D721Med (cell line): ENCODE data around the gene OPCML.

ENCODE experiments used
- DNase-seq: peaks from one replicate; pipeline ENCODE4 v3.0.0; 2011; ENCODE audit warnings: low spot score; ENCODE audit not compliant: insufficient read length
- FAIRE-seq: peaks from 2 replicates; lab custom pipeline; 2011; peaks lifted over from hg19 to GRCh38; lab: Jason Lieb, UNC
- TF ChIP-seq, protein P1 (sequence below): IDR thresholded peaks from 2 replicates; pipeline ENCODE4 v1.5.1; 2012; ENCODE audit warnings: mild to moderate bottlenecking, control low read depth; ENCODE audit not compliant: insufficient read depth; ENCODE audit errors: missing control alignments

The OPCML gene

DNA sequence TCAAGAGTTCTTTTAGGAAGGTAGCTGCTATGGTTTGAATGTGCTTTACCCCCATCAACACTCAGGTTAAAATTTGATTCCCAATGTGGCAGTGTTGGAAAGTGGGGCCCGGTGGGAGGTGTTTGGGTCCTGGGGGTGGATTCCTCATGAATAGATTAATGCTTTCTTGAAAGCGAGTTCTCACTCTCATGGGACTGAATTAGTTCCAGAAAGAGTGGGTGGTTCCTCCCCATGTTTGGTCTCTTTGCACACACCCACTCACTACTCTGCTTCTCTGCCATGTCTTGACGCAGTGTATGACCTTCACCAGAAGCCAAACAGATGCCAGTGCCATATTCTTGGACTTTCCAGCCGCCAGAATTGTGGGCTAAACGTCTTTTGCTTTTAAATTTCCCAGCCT is 394.4 kb downstream of the OPCML start:
- FAIRE-seq = no peak
- TF ChIP-seq, protein P1, sequence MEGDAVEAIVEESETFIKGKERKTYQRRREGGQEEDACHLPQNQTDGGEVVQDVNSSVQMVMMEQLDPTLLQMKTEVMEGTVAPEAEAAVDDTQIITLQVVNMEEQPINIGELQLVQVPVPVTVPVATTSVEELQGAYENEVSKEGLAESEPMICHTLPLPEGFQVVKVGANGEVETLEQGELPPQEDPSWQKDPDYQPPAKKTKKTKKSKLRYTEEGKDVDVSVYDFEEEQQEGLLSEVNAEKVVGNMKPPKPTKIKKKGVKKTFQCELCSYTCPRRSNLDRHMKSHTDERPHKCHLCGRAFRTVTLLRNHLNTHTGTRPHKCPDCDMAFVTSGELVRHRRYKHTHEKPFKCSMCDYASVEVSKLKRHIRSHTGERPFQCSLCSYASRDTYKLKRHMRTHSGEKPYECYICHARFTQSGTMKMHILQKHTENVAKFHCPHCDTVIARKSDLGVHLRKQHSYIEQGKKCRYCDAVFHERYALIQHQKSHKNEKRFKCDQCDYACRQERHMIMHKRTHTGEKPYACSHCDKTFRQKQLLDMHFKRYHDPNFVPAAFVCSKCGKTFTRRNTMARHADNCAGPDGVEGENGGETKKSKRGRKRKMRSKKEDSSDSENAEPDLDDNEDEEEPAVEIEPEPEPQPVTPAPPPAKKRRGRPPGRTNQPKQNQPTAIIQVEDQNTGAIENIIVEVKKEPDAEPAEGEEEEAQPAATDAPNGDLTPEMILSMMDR = no peak
- no peak for DNase-seq

DNA sequence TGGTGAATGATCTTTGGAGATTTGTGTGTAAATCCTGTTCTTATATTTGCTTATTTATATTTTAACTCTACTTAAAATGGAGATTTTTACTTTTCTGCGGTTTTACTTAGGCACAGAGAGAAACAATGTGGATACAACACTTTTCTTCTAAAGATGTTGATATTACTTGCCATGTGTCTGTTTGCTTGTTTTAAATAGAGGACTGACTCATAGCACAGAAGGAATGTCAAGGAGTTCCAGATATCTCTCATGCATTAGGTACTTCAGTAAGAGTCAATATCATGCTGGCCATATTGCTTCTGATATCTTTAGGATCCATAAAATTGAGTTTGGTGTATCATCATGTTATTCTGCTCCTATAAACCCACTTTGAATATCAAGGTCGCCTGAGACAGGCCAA is 395.0 kb downstream of the OPCML start:
- TF ChIP-seq, protein P1 = no peak
- DNase-seq = no peak
- no peak for FAIRE-seq

DNA sequence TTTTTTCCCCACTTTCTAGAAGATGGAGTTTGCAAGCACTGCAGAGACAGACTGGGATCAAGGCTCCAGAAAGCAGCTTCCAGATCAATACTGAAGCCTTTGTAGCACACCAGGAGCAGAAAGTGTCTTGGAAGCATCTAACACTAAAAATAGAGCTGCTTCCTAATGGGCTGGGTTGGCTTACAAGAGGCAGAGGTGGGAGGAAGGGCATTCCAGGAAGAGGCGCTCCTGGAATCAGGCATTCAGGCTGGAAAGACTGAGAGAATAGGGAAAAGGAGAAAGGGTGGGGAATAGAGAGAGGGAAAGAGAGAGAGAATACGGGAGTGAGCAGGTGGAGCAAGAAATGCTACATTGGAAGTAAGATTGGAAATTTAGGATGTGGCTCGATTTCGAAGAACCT is 395.9 kb downstream of the OPCML start:
- TF ChIP-seq, protein P1 = no peak
- DNase-seq = no peak
- FAIRE-seq = no peak

DNA sequence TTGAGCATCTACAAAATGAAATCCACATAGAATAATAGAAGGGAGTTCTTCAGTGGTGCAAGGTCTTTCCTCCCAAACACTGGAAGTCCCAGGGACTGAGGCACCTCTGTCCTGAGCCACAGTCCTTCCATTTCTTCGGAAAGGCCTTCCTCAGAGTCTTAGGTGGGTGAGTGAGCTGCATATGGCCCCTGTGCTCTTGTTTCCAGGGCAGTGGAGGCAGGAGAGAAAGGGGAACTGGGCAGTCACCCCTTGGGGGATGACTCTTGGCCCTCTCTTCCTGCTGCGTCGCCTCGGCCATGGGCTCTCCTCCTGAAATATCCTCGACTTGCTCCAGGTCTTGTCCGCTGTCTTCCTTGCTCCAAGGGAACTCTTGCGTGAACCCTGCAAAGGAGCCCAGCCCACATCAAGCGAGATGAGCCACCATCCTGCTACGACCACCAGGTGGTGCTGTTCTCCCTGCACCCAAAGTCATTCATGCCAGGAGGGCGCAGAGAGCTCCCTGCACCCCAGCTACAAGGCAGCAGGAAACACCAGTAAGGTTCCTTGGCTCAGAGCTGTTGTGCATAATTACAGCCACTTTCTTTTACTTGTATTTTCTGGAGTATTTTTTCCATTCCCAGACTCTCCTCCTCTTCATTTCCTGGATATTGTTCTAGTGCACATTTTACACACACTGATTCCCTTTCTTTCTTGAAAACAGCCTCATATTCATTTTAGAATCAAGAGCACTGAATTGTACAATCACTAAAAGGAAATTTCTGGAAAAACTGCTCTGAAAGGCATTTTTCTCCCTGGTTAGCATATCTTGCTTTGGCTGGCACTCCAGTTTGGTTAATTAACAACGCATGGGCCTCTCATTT is 397.8 kb downstream of the OPCML start:
- FAIRE-seq = no peak
- TF ChIP-seq, protein P1 = peak; percentile 84
- no peak for DNase-seq

DNA sequence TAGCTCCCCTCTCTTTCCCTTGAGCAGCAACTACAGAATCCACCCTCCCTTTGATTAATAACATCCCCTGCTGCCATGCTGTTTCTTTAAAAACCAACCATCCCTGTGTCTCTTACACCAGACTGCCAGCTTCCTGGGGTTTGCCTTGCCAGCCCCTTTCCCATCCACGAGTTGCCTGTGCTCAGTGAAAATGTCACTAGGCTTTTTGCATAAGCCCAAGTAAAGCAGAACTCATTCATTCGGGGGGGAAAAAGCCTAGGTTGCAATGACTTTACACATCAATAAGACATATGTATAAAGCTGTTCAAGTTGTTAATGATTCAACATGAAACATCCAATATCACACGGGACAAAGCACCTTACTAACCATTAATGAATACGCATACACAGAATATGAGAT is 398.7 kb downstream of the OPCML start:
- DNase-seq (no peak), FAIRE-seq (no peak)
- TF ChIP-seq, protein P1 = no peak

DNA sequence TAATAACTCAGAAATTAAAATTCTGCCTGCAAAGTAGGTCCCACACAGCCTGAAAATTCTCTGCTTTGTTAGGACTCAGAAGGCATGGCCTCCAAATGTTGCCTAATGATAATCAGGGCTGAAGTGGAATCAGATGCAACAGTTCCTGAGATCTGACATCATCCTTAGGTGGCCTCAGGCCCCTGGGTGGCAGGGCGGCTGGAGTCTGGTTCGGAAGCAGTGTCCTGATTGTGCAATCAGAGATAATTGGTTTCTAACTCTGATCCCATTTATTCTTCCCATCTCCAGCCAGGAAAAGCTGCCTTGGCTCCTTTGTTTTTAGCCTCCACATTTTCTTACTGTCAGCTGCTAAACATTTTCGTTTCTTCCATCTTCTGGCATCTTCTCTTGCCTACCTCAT is 399.3 kb downstream of the OPCML start:
- DNase-seq = no peak
- no peak for FAIRE-seq
- TF ChIP-seq, protein P1 = no peak

DNA sequence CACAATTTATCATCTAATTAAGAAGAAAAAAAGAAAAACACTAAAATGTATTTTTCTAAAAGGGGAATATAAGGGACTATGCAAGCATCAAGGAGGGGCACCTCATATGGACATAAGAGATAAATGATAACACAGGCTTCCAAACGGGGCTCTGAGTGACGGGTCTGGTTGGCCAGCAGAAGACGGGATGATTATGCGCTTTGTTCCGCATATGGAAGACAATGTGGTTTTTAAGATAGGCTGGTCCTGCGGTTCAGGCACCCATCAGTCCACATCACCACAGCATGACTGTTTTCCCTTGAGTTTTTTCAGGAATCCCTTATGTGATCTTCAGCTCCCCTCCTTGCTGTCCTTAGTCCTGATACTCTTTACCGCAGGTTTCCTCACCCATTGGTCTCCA is 404.6 kb downstream of the OPCML start:
- no peak for FAIRE-seq
- DNase-seq = no peak
- TF ChIP-seq, protein P1 = no peak
